Measurements from ENCODE around the gene SLX4IP.

- TF ChIP-seq CTCF (IDR thresholded peaks at IDR 0.05; ENCODE audit: insufficient read depth, low read depth, low read length) (no peak), EZH2 (IDR thresholded peaks at IDR 0.05; ENCODE audit: insufficient read depth, low read length) (no peak)
These were observed 89.5 kb downstream of the SLX4IP start for GRCh38 chr20:10524643-10525042.

Data from astrocyte (in vitro differentiated cells and primary cell).